ENCODE measurements around the gene MADD. TPM values are rescaled to one million over a fixed set of nuclear protein-coding genes. Genes with fewer than 3 reads are reported as not detected.

The MADD gene
- total RNA-seq, 1 experiment from 2014 or later, result 41.0 TPM

GRCh38 chr11:47356998-47357329 lies 87.0 kb downstream of the MADD start:
- Histone ChIP-seq H4K91ac (ENCODE audit: insufficient read length, low read depth, low read length) (no peak overlapping the region), H2BK20ac (ENCODE audit: low read depth, low read length, poor library complexity, severe bottlenecking) (no peak overlapping the region), H2AK5ac (ENCODE audit: insufficient read length, low read length) (no peak overlapping the region), H4K8ac (replicated peaks; ENCODE audit: insufficient read length, low read depth, low read length) (no peak overlapping the region), H3K14ac (ENCODE audit: insufficient read depth, low read length) (no peak overlapping the region), H3K27ac (ENCODE audit: insufficient read length, low read depth, low read length) (no peak overlapping the region), H2BK15ac (ENCODE audit: low read depth, low read length) (no peak overlapping the region), H4K5ac (ENCODE audit: insufficient read length, low read depth, low read length) (no peak overlapping the region), H3K27me3 (ENCODE audit: insufficient read depth, low read length) (no peaks in the 10 kb centered on the region), H2BK12ac (ENCODE audit: insufficient read length, low read depth, low read length) (no peak overlapping the region), H4K20me1 (ENCODE audit: control insufficient read depth, insufficient read depth, insufficient read length) (peaks cover 2% of the 10 kb centered on the region), H3T11ph (ENCODE audit: low read length) (no peak overlapping the region), H3K23ac (ENCODE audit: insufficient read length, low read depth, low read length) (no peak overlapping the region), H3K23me2 (ENCODE audit: insufficient read length, low read depth, low read length, poor library complexity, severe bottlenecking) (no peaks in the 10 kb centered on the region), H3K79me2 (ENCODE audit: insufficient read depth, low read length) (no peaks in the 10 kb centered on the region), H3K4me2 (ENCODE audit: insufficient read depth, insufficient read length, low read length) (no peak overlapping the region), H3K56ac (ENCODE audit: insufficient read length, low read depth, low read length) (no peak overlapping the region), H2BK120ac (ENCODE audit: low read depth, low read length, poor library complexity, severe bottlenecking) (no peak overlapping the region), H3K18ac (ENCODE audit: insufficient read length, low read depth, low read length) (no peak overlapping the region), H3K4me1 (ENCODE audit: insufficient read depth, low read length) (no peaks in the 10 kb centered on the region), H3K4ac (ENCODE audit: low read depth, low read length) (no peak overlapping the region), H3K9ac (ENCODE audit: extremely low read depth, insufficient read length, low read length) (no peak overlapping the region), H2AFZ (ENCODE audit: low read length) (no peak overlapping the region), H3K9me3 (ENCODE audit: control insufficient read depth, low read depth, low read length) (no peaks in the 10 kb centered on the region), H2BK5ac (ENCODE audit: insufficient read length, low read length) (no peak overlapping the region), H3K79me1 (ENCODE audit: insufficient read depth, low read depth, low read length, poor library complexity, severe bottlenecking) (no peaks in the 10 kb centered on the region)
- Mint-ChIP-seq H3K4me1 (peaks cover 6% of the 10 kb centered on the region in 2 experiments), H3K27me3 (ENCODE audit: low read depth) (no peaks in the 10 kb centered on the region), H3K4me3 (no peak overlapping the region), H3K9me3 (no peaks in the 10 kb centered on the region), H3K36me3 (ENCODE audit: insufficient read depth in 1 of 3, low read depth in 3 of 3) (no peaks in the 10 kb centered on the region), H3K27ac (no peak overlapping the region)
- WGBS (ENCODE audit: extremely low coverage, insufficient read length, low lambda C conversion rate), result no CpG with 5 or more reads among the region's 1 CpG
- no peak for TF ChIP-seq CTCF (conservative IDR thresholded peaks at IDR 0.05)
- no peak for DNase-seq
